Skeletal muscle satellite cell (primary cell): Measurements from ENCODE around the gene PCSK6.
"Not testable (repeated sequence)": the region's sequence is repeated elsewhere in the genome, so short reads cannot be mapped to it uniquely, and the experiment has no call there.

Source experiments
- H3K27me3 ChIP-seq: 2 replicates; pipeline ENCODE4 v1.7.0; 2013; ENCODE audit warnings: low read length; ENCODE audit not compliant: control insufficient read depth, insufficient read depth
- H3K36me3 ChIP-seq: 2 replicates; pipeline ENCODE4 v1.7.0; 2013; ENCODE audit warnings: mild to moderate bottlenecking, control low read depth, low read length; ENCODE audit not compliant: insufficient read depth
- H3K4me1 ChIP-seq: 2 replicates; pipeline ENCODE4 v1.7.0; 2013; ENCODE audit warnings: low read length; ENCODE audit not compliant: control insufficient read depth, insufficient read depth
- H3K4me2 ChIP-seq: 2 replicates; pipeline ENCODE4 v1.7.0; 2013; ENCODE audit warnings: mild to moderate bottlenecking, low read length
- H3K4me3 ChIP-seq: 2 replicates; pipeline ENCODE4 v1.7.0; 2013; ENCODE audit warnings: low read length
- H3K9ac ChIP-seq: 2 replicates; pipeline ENCODE4 v1.7.0; 2013; ENCODE audit warnings: mild to moderate bottlenecking, low read depth, low read length, moderate library complexity
- H3K9me3 ChIP-seq: replicated peaks from 2 replicates; pipeline ENCODE4 v1.7.0; 2013; ENCODE audit warnings: mild to moderate bottlenecking, control low read depth, low read length

The PCSK6 gene

GRCh38 chr15:101348015-101348414 lies 141.5 kb downstream of the PCSK6 start:
- Histone ChIP-seq H3K4me3 (no peak overlapping the region), H3K36me3 (no peaks in the 10 kb centered on the region), H3K9me3 (no peaks in the 10 kb centered on the region), H3K9ac (no peak overlapping the region), H3K4me1 (no peaks in the 10 kb centered on the region), H3K27me3 (peaks cover 49% of the 10 kb centered on the region), H3K4me2 (no peak overlapping the region)

GRCh38 chr15:101347454-101347853 lies 142.1 kb downstream of the PCSK6 start:
- no peaks in the 10 kb centered on the region for H3K36me3 ChIP-seq
- H3K4me2 ChIP-seq, result no peak overlapping the region
- no peaks in the 10 kb centered on the region for H3K9me3 ChIP-seq
- H3K4me3 ChIP-seq, result no peak overlapping the region
- H3K4me1 ChIP-seq, result no peaks in the 10 kb centered on the region
- H3K27me3 ChIP-seq, result peaks cover 49% of the 10 kb centered on the region
- H3K9ac ChIP-seq, result no peak overlapping the region

- no peaks in the 10 kb centered on the region for H3K4me1 ChIP-seq
- no peaks in the 10 kb centered on the region for H3K36me3 ChIP-seq
- H3K4me2 ChIP-seq, result no peak overlapping the region
- no peak overlapping the region for H3K9ac ChIP-seq
- no peaks in the 10 kb centered on the region for H3K9me3 ChIP-seq
- H3K27me3 ChIP-seq, result peaks cover 49% of the 10 kb centered on the region
- no peak overlapping the region for H3K4me3 ChIP-seq
These were observed 142.6 kb downstream of the PCSK6 start for GRCh38 chr15:101346928-101347327.

GRCh38 chr15:101342056-101342455 lies 147.5 kb downstream of the PCSK6 start:
- Histone ChIP-seq H3K36me3 (no peaks in the 10 kb centered on the region), H3K4me2 (no peak overlapping the region), H3K27me3 (peaks cover 26% of the 10 kb centered on the region), H3K9me3 (no peaks in the 10 kb centered on the region), H3K4me1 (no peaks in the 10 kb centered on the region), H3K9ac (no peak overlapping the region), H3K4me3 (no peak overlapping the region)

- no peak overlapping the region for H3K4me3 ChIP-seq
These were observed 150.9 kb downstream of the PCSK6 start for GRCh38 chr15:101338502-101339057.

GRCh38 chr15:101337976-101338375 lies 151.5 kb downstream of the PCSK6 start:
- no peaks in the 10 kb centered on the region for H3K4me1 ChIP-seq
- H3K4me3 ChIP-seq, result no peak overlapping the region
- H3K36me3 ChIP-seq, result no peaks in the 10 kb centered on the region
- no peak overlapping the region for H3K4me2 ChIP-seq
- H3K9ac ChIP-seq, result no peak overlapping the region
- peaks cover 14% of the 10 kb centered on the region for H3K27me3 ChIP-seq
- no peaks in the 10 kb centered on the region for H3K9me3 ChIP-seq

More at GRCh38 chr15:101338502-101339057, 150.9 kb downstream of the PCSK6 start:
- H3K4me2 ChIP-seq, result no peak overlapping the region
- H3K9me3 ChIP-seq, result no peaks in the 10 kb centered on the region
- no peaks in the 10 kb centered on the region for H3K4me1 ChIP-seq
- H3K36me3 ChIP-seq, result no peaks in the 10 kb centered on the region
- peaks cover 14% of the 10 kb centered on the region for H3K27me3 ChIP-seq
- H3K9ac ChIP-seq, result no peak overlapping the region

- H3K36me3 ChIP-seq, H3K4me1 ChIP-seq, H3K9ac ChIP-seq, H3K4me2 ChIP-seq, H3K4me3 ChIP-seq, H3K9me3 ChIP-seq: not testable (repeated sequence)
- peaks cover 21% of the 10 kb centered on the region for H3K27me3 ChIP-seq
These were observed 155.4 kb downstream of the PCSK6 start for GRCh38 chr15:101333907-101334789.

GRCh38 chr15:101332061-101332467 lies 157.4 kb downstream of the PCSK6 start:
- no peak overlapping the region for H3K4me3 ChIP-seq
- no peak overlapping the region for H3K4me2 ChIP-seq
- no peaks in the 10 kb centered on the region for H3K4me1 ChIP-seq
- no peak overlapping the region for H3K9ac ChIP-seq
- H3K27me3 ChIP-seq, result peaks cover 22% of the 10 kb centered on the region
- H3K36me3 ChIP-seq, result no peaks in the 10 kb centered on the region
- no peaks in the 10 kb centered on the region for H3K9me3 ChIP-seq

- Histone ChIP-seq H3K4me3 (no peak overlapping the region), H3K9me3 (no peaks in the 10 kb centered on the region), H3K36me3 (no peaks in the 10 kb centered on the region), H3K4me1 (peaks cover 3% of the 10 kb centered on the region), H3K9ac (no peak overlapping the region), H3K4me2 (no peak overlapping the region), H3K27me3 (peaks cover 39% of the 10 kb centered on the region)
These were observed 159.6 kb downstream of the PCSK6 start for GRCh38 chr15:101329867-101330380.

GRCh38 chr15:101329309-101329863 lies 160.1 kb downstream of the PCSK6 start:
- Histone ChIP-seq H3K4me3 (no peak overlapping the region), H3K4me1 (peaks cover 3% of the 10 kb centered on the region), H3K4me2 (no peak overlapping the region), H3K36me3 (no peaks in the 10 kb centered on the region), H3K9ac (no peak overlapping the region), H3K9me3 (no peaks in the 10 kb centered on the region), H3K27me3 (peaks cover 44% of the 10 kb centered on the region)

GRCh38 chr15:101328001-101328400 lies 161.5 kb downstream of the PCSK6 start:
- Histone ChIP-seq H3K9ac (no peak overlapping the region), H3K4me3 (no peak overlapping the region), H3K4me1 (peaks cover 3% of the 10 kb centered on the region), H3K36me3 (no peaks in the 10 kb centered on the region), H3K4me2 (no peak overlapping the region), H3K9me3 (no peaks in the 10 kb centered on the region), H3K27me3 (peaks cover 45% of the 10 kb centered on the region)
